Pancreas (tissue), 10 donors: Measurements from ENCODE around the gene GRM4. TPM values are rescaled to one million over a fixed set of nuclear protein-coding genes. Genes with fewer than 3 reads are reported as not detected.

ENCODE experiments used
- ATAC-seq, 4 donors: fragments of 200-7000 bp; cut with Tn5 transposase; one replicate each; pipeline versions ENCODE4 v1.8.0 to v1.9.1; 2020; ENCODE audit warnings: mild to moderate bottlenecking in 4 of 4, moderate library complexity in 4 of 4
- DNase-seq, 6 donors: peaks; one replicate each; pipeline ENCODE4 v3.0.0-alpha.2; 2020
- FAIRE-seq: peaks from 2 replicates; lab custom pipeline; 2012; peaks lifted over from hg19 to GRCh38; lab: Jason Lieb, UNC
- H3K27ac ChIP-seq, 4 donors: fragments of 200-600 bp; sonication (generic); 1 replicate in 3 of 4; 2 replicates in 1 of 4; pipeline versions ENCODE4 v1.5.0 to v1.8.0; 2020
- H3K27me3 ChIP-seq, 4 donors: fragments of 200-600 bp; one replicate each; pipeline ENCODE4 v1.8.0; 2021
- H3K36me3 ChIP-seq, 3 donors: fragments of 200-600 bp; sonication (generic) in 1 of 3; one replicate each; pipeline versions ENCODE4 v1.5.0 to v1.8.0; 2020 to 2021
- H3K4me1 ChIP-seq, 3 donors: fragments of 200-600 bp; one replicate each; pipeline ENCODE4 v1.8.0; 2021
- H3K4me3 ChIP-seq, 4 donors: fragments of 200-600 bp; sonication (generic) in 2 of 4; one replicate each; pipeline versions ENCODE4 v1.5.0 to v1.8.0; 2020 to 2021
- H3K9me3 ChIP-seq, 4 donors: fragments of 200-600 bp; one replicate each; pipeline ENCODE4 v1.8.0; 2021
- WGBS, 2 donors: extraction: QIAGEN DNeasy Blood & Tissue Kit; methylation state at CpG; one replicate each; pipeline ENCODE4 v1.1.7; 2013; 5-methylcytosine and 5-hydroxymethylcytosine counted together
- intact Hi-C, 3 donors: fragments of 100-400 bp; cut with DNase I; formaldehyde crosslinking; loops; one replicate each; pipeline versions ENCODE4 v1.11.1 to v1.14.2; 2022
- polyA plus RNA-seq, 2 donors: library from polyadenylated mRNA; stranded (reverse); fragments of 200-250 nt; gene quantifications; one replicate each; pipeline ENCODE4 v1.2.3, GENCODE V29; 2013
- total RNA-seq, 6 donors: library from RNA; stranded (reverse); fragmentation: NEBNext Ultra II Directional in 4 of 6; extraction: Animal tissue kit (Norgen Biotek cat#: 25700) in 4 of 6; gene quantifications; one replicate each; pipeline versions ENCODE4 v1.2.1 to v1.2.4, GENCODE V29; 2021 to 2023
- TF ChIP-seq, protein P1 (sequence below), 4 donors: fragments of 200-600 bp; sonication (generic) in 3 of 4; IDR thresholded peaks; one replicate each; pipeline versions ENCODE4 v1.5.0 to v1.8.0; 2021; ENCODE audit warnings: antibody characterized with exemption in 4 of 4
- donor health status: healthy with polysubstance abuse.
- donor health status: DM: no; HTN: no; CAD: no; lungs with moderate emphysema.
- donor health status: DM: no; HTN: no; CAD: no.
- donor health status: control.
- donor health status: control.
- donor health status: Bipolar disorder and iron deficiency.
- donor health status: DM: yes; HTN: yes; CAD: no.
- donor health status: DM: no; HTN: no; CAD: no.
- donor health status: DM: no; HTN: no; CAD: no.
- donor health status: DM: yes; HTN: yes; CAD: no.

GRM4 gene
- total and polyA plus RNA-seq, 8 donors = 0.23 to 6.8 (median 1.3) TPM

DNA sequence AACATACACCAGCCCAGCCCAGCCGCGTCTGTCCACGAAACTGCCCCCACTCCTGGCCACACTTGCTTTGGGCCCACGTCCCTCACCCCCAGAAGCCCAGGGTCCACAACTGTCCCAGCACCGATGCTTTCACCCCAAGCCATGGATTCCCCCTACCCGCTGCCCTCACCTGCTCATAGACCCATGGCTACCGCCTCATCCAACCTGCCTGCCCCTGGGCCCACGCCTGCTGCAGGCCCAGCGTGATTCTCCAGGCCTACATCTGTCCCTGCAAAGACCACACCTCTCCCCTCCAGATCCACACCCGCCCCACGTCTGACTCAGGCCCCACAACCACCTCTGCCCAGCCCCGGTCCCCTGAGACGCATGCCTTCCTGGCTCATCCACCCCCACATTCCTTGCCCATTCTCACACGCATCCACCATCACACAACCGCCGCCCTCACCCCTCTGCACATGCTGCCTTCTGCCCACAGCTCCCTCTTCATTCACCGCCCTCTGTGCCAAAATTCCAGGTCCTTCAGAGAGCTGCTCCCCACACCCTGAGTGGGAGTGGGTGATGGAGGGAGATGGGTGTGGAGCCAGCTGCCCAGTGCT lies 86.7 kb downstream of the GRM4 start:
- H3K4me1 ChIP-seq = no peaks in the 10 kb centered on the region
- H3K4me3 ChIP-seq = no peak overlapping the region
- H3K27ac ChIP-seq = no peak overlapping the region
- H3K36me3 ChIP-seq = no peaks in the 10 kb centered on the region
- no peaks in the 10 kb centered on the region for H3K27me3 ChIP-seq
- intact Hi-C loops = no loop called here
- TF ChIP-seq, protein P1, sequence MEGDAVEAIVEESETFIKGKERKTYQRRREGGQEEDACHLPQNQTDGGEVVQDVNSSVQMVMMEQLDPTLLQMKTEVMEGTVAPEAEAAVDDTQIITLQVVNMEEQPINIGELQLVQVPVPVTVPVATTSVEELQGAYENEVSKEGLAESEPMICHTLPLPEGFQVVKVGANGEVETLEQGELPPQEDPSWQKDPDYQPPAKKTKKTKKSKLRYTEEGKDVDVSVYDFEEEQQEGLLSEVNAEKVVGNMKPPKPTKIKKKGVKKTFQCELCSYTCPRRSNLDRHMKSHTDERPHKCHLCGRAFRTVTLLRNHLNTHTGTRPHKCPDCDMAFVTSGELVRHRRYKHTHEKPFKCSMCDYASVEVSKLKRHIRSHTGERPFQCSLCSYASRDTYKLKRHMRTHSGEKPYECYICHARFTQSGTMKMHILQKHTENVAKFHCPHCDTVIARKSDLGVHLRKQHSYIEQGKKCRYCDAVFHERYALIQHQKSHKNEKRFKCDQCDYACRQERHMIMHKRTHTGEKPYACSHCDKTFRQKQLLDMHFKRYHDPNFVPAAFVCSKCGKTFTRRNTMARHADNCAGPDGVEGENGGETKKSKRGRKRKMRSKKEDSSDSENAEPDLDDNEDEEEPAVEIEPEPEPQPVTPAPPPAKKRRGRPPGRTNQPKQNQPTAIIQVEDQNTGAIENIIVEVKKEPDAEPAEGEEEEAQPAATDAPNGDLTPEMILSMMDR (IDR thresholded peaks at IDR 0.05) = no peak
- FAIRE-seq (no peak), DNase-seq (no peak), ATAC-seq (no peak)
- 76 to 82% methylated on average over 17 of the region's 17 CpGs for WGBS, 2 donors
- no peaks in the 10 kb centered on the region for H3K9me3 ChIP-seq

DNA sequence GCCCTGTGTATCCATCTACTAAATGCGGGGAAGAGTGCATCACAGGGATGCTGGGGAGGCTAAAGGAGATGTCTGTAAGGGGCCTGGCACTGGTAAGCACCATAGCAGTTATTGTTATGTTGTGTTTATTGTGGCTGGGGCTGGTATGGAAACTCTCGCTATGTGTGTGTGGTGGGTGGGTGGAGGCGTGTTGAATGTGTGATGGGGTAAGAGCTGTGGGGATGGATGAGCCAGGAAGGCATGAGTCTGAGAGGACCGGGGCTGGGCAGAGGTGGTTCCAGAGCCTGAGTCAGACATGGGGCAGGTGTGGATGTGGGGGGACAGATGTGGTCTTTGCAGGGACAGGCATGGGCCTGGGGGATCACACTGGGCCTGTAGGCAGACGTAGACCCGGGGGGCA lies 88.1 kb downstream of the GRM4 start:
- DNase-seq (peak in 1 of 6 donors; percentile 30), ATAC-seq (no peak), FAIRE-seq (no peak)
- H3K4me1 ChIP-seq = no peaks in the 10 kb centered on the region
- TF ChIP-seq, protein P1 (IDR thresholded peaks at IDR 0.05) = no peak
- WGBS, 2 donors = 82 to 91% methylated on average over 6 of the region's 6 CpGs
- H3K9me3 ChIP-seq = no peaks in the 10 kb centered on the region
- H3K4me3 ChIP-seq = no peak overlapping the region
- intact Hi-C loops = no loop called here
- no peaks in the 10 kb centered on the region for H3K36me3 ChIP-seq
- H3K27ac ChIP-seq = no peak overlapping the region
- H3K27me3 ChIP-seq = no peaks in the 10 kb centered on the region

DNA sequence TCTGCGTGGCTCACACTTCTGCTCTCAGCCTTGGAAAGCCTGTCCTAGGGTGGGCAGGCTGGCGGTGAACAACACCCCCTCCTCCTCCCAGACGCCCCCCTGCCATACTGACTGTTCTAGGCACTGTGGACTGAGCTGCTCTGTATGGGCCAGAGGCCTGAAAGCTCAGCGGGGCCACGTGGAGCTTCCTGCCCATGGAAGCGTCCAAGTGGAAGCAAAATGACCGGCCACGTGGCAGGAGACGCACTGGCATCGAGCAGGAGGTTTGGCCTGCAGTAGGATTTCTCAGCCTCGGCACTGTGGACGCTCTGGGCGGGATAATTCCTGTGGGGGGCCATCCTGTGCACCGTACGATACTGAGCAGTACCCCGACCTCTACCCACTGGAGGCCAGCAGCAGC lies 88.7 kb downstream of the GRM4 start:
- DNase-seq (peak in 1 of 6 donors; percentile 33), FAIRE-seq (no peak), ATAC-seq (no peak)
- no peak overlapping the region for H3K4me3 ChIP-seq
- H3K4me1 ChIP-seq = no peaks in the 10 kb centered on the region
- no peaks in the 10 kb centered on the region for H3K9me3 ChIP-seq
- intact Hi-C loops = no loop called here
- 82 to 85% methylated on average over 16 of the region's 16 CpGs for WGBS, 2 donors
- H3K27me3 ChIP-seq = no peaks in the 10 kb centered on the region
- TF ChIP-seq, protein P1 (IDR thresholded peaks at IDR 0.05) = no peak
- no peak overlapping the region for H3K27ac ChIP-seq
- no peaks in the 10 kb centered on the region for H3K36me3 ChIP-seq

DNA sequence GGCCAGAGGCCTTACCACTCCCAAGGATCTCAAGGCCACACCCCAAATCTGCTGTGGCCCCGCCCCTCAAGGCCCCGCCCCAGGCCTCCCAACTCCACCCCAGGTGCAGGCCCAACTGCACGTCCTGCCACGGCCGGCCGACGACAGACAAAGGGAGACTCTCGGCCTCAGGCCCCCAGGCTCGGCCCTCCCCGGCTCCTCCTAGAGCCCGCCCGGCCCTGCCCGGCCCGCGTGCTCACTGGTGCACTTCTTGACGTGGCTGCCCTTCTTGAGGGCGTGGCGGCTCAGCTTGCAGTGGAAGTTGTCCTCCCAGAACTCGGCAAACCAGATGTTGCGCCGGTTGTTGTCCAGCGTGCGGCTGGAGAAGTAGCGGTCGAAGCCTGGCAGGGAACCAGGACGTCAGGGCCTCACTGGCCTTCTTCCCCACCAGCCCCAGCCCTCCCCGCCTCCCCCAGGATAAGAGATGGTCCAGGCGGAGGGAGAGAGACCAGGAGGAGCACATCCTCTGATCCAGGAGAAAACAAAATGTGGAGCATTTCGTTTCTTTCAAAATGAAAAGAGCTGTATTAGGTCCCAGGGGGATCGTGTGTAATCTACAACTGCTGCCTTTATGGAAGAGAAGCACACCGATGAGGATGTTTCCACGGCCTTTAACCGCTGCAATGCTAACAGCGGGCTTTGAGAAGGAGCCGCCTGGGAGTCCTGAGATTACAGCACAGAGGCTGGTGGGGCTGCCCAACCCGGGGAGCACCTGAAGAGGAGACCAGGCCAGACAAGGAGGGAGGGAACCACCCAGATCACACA lies 89.4 kb downstream of the GRM4 start:
- TF ChIP-seq, protein P1 (IDR thresholded peaks at IDR 0.05) = no peak
- intact Hi-C loops = no loop called here
- Histone ChIP-seq H3K4me1 (no peaks in the 10 kb centered on the region), H3K4me3 (no peak overlapping the region), H3K27ac (no peak overlapping the region), H3K36me3 (no peaks in the 10 kb centered on the region), H3K9me3 (no peaks in the 10 kb centered on the region), H3K27me3 (no peaks in the 10 kb centered on the region)
- 33% methylated on average over 35 to 36 of the region's 36 CpGs for WGBS, 2 donors
- no peak for FAIRE-seq
- DNase-seq = peak in 5 of 6 donors; percentile 10 to 73 (median 54)
- peak in 3 of 4 donors; percentile 49 to 83 (median 58) for ATAC-seq
